ENCODE measurements around the gene TRIM7. TPM values are rescaled to one million over a fixed set of nuclear protein-coding genes. Genes with fewer than 3 reads are reported as not detected.

Gene TRIM7
- polyA plus RNA-seq, 1 donor (not counting 4 experiments of a cell fraction or from before 2014, with no cell fraction given) = 27.6 TPM

DNA sequence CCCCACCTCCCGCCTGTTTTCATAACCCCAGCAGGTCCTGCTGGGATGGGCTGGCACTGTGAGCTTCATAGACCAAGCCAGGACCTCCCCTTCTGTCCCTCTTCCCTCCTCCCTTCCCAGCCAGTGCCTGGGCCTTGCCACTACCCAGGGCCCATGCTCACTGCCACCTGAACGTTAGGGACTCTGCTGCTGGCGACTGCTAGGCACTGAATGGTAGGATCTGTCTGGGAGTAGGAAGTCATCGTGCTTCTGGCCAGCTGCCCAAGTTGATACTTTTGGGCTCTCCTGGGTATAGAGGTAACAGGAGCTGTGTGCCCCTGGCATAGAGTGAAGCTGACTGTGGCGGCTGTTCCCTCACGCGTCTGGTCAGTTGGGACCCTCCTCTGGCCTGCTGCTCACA, 26.4 kb upstream of the TRIM7 start:
- H3K36me3 ChIP-seq (ENCODE audit: control insufficient read depth in 2 of 2, extremely low read depth in 1 of 2, insufficient read depth in 2 of 2, low read length in 2 of 2) = peaks cover 31 to 32% of the 10 kb centered on the region in 2 experiments
- H2AFZ ChIP-seq (ENCODE audit: control insufficient read depth, low read length) = no peak overlapping the region
- no peaks in the 10 kb centered on the region for H3K4me1 ChIP-seq (ENCODE audit: control insufficient read depth, extremely low read depth, insufficient read depth, low read length)
- no peaks in the 10 kb centered on the region for H3K79me2 ChIP-seq (ENCODE audit: control insufficient read depth, insufficient read depth, low read length)
- H3K9me1 ChIP-seq (ENCODE audit: control insufficient read depth, extremely low read depth, insufficient read depth, low read length) = no peaks in the 10 kb centered on the region
- FAIRE-seq (no peak), DNase-seq (ENCODE audit: low read depth, low spot score) (no peak)
- no peaks in the 10 kb centered on the region for H3K27me3 ChIP-seq (ENCODE audit: control insufficient read depth, extremely low read depth, insufficient read depth, low read length)
- no peak overlapping the region for H3K4me3 ChIP-seq (ENCODE audit: control insufficient read depth in 2 of 3, extremely low read depth in 1 of 3, insufficient read depth in 2 of 3, low read depth in 1 of 3, low read length in 3 of 3)
- H3K9me3 ChIP-seq (ENCODE audit: control insufficient read depth, low read depth, low read length) = no peaks in the 10 kb centered on the region
- peaks cover 14% of the 10 kb centered on the region for H4K20me1 ChIP-seq (ENCODE audit: control insufficient read depth, extremely low read depth, insufficient read depth, low read length)
- H3K4me2 ChIP-seq (ENCODE audit: control insufficient read depth, extremely low read depth, insufficient read depth, low read depth, low read length) = no peak overlapping the region
- TF ChIP-seq EZH2 (IDR thresholded peaks at IDR 0.05; ENCODE audit: low read length) = no peak
- TF ChIP-seq, protein P1, sequence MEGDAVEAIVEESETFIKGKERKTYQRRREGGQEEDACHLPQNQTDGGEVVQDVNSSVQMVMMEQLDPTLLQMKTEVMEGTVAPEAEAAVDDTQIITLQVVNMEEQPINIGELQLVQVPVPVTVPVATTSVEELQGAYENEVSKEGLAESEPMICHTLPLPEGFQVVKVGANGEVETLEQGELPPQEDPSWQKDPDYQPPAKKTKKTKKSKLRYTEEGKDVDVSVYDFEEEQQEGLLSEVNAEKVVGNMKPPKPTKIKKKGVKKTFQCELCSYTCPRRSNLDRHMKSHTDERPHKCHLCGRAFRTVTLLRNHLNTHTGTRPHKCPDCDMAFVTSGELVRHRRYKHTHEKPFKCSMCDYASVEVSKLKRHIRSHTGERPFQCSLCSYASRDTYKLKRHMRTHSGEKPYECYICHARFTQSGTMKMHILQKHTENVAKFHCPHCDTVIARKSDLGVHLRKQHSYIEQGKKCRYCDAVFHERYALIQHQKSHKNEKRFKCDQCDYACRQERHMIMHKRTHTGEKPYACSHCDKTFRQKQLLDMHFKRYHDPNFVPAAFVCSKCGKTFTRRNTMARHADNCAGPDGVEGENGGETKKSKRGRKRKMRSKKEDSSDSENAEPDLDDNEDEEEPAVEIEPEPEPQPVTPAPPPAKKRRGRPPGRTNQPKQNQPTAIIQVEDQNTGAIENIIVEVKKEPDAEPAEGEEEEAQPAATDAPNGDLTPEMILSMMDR (optimal IDR thresholded peaks at IDR 0.05 in 1 of 3, IDR thresholded peaks at IDR 0.05 in 1 of 3, conservative IDR thresholded peaks at IDR 0.05 in 1 of 3; ENCODE audit: extremely low read depth in 1 of 3, insufficient read depth in 2 of 3, low read length in 3 of 3) = no peak
- no peak overlapping the region for H3K9ac ChIP-seq (ENCODE audit: control insufficient read depth, extremely low read depth, insufficient read depth, low read length)
- no peak overlapping the region for H3K27ac ChIP-seq (ENCODE audit: control insufficient read depth, insufficient read depth, low read length)
- dilution Hi-C loops (cut with MboI; ENCODE audit: extremely low pct_ligation_motif_present, low sequenced_read_pairs) = no loop called here

DNA sequence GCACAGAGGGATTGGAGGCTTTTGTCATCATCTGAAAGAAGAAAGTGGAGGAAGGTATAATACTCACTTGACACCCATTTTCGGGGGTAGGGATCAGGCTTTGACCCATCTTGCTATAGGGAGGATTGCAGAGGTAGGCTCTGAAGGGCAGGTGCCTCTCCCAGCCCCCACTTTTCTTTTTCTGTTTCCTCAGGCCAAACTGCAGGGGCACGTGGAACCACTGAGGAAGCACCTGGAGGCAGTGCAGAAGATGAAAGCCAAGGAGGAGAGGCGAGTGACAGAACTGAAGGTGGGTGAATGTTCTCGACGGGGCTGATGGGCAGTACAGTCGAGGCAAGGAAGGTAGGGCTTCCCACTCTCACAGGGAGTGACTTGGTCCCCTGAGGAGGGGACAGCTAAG, 25.6 kb upstream of the TRIM7 start:
- dilution Hi-C loops (cut with MboI; ENCODE audit: extremely low pct_ligation_motif_present, low sequenced_read_pairs) = no loop called here
- H3K9ac ChIP-seq (ENCODE audit: control insufficient read depth, extremely low read depth, insufficient read depth, low read length) = no peak overlapping the region
- peaks cover 8% of the 10 kb centered on the region for H3K79me2 ChIP-seq (ENCODE audit: control insufficient read depth, insufficient read depth, low read length)
- no peaks in the 10 kb centered on the region for H3K4me1 ChIP-seq (ENCODE audit: control insufficient read depth, extremely low read depth, insufficient read depth, low read length)
- no peak for DNase-seq (ENCODE audit: low read depth, low spot score)
- no peaks in the 10 kb centered on the region for H3K27me3 ChIP-seq (ENCODE audit: control insufficient read depth, extremely low read depth, insufficient read depth, low read length)
- no peak overlapping the region for H2AFZ ChIP-seq (ENCODE audit: control insufficient read depth, low read length)
- peaks cover 8% of the 10 kb centered on the region for H4K20me1 ChIP-seq (ENCODE audit: control insufficient read depth, extremely low read depth, insufficient read depth, low read length)
- no peaks in the 10 kb centered on the region for H3K9me3 ChIP-seq (ENCODE audit: control insufficient read depth, low read depth, low read length)
- H3K9me1 ChIP-seq (ENCODE audit: control insufficient read depth, extremely low read depth, insufficient read depth, low read length) = no peaks in the 10 kb centered on the region
- H3K36me3 ChIP-seq (ENCODE audit: control insufficient read depth in 2 of 2, extremely low read depth in 1 of 2, insufficient read depth in 2 of 2, low read length in 2 of 2) = peaks cover 27 to 29% of the 10 kb centered on the region in 2 experiments
- FAIRE-seq = no peak
- TF ChIP-seq, protein P1 (optimal IDR thresholded peaks at IDR 0.05 in 1 of 3, IDR thresholded peaks at IDR 0.05 in 1 of 3, conservative IDR thresholded peaks at IDR 0.05 in 1 of 3; ENCODE audit: extremely low read depth in 1 of 3, insufficient read depth in 2 of 3, low read length in 3 of 3) = no peak
- no peak for TF ChIP-seq EZH2 (IDR thresholded peaks at IDR 0.05; ENCODE audit: low read length)
- no peak overlapping the region for H3K4me2 ChIP-seq (ENCODE audit: control insufficient read depth, extremely low read depth, insufficient read depth, low read depth, low read length)
- no peak overlapping the region for H3K4me3 ChIP-seq (ENCODE audit: control insufficient read depth in 2 of 3, extremely low read depth in 1 of 3, insufficient read depth in 2 of 3, low read depth in 1 of 3, low read length in 3 of 3)
- H3K27ac ChIP-seq (ENCODE audit: control insufficient read depth, insufficient read depth, low read length) = no peak overlapping the region

Measured in keratinocyte (primary cell).